IMR-90 (cell line): Measurements from ENCODE around the gene FOXN3.

ENCODE experiments used
- BHLHE40 ChIP-seq: fragments of 150-350 bp; IDR thresholded peaks from 2 replicates; pipeline ENCODE4 v1.6.1; 2016; ENCODE audit warnings: mild to moderate bottlenecking, low read depth, low read length
- CHD1 ChIP-seq: IDR thresholded peaks from 2 replicates; pipeline ENCODE4 v1.6.1; 2012; ENCODE audit warnings: low read depth, low read length, improper control_type of control experiment
- MAZ ChIP-seq: IDR thresholded peaks from 2 replicates; pipeline ENCODE4 v1.6.1; 2012; ENCODE audit warnings: low read depth, mild to moderate bottlenecking, low read length, improper control_type of control experiment, moderate library complexity, borderline replicate concordance
- MXI1 ChIP-seq: IDR thresholded peaks from 2 replicates; pipeline ENCODE4 v1.6.1; 2012; ENCODE audit warnings: low read depth, mild to moderate bottlenecking, low read length, moderate library complexity, borderline replicate concordance
- POLR2A ChIP-seq: IDR thresholded peaks from 2 replicates; pipeline ENCODE4 v1.6.1; 2012; ENCODE audit warnings: mild to moderate bottlenecking, low read depth, low read length
- RAD21 ChIP-seq: IDR thresholded peaks from 2 replicates; pipeline ENCODE4 v1.6.1; 2012; ENCODE audit warnings: low read length, improper control_type of control experiment
- RCOR1 ChIP-seq: IDR thresholded peaks from 2 replicates; pipeline ENCODE4 v1.6.1; 2012; ENCODE audit warnings: mild to moderate bottlenecking, low read length, improper control_type of control experiment; ENCODE audit not compliant: insufficient replicate concordance
- SMC3 ChIP-seq: fragments of 150-350 bp; IDR thresholded peaks from 2 replicates; pipeline ENCODE4 v1.6.1; 2016; ENCODE audit warnings: low read depth, mild to moderate bottlenecking, antibody characterized with exemption, low read length, moderate library complexity
- TF ChIP-seq, protein P1 (sequence below): conservative IDR thresholded peaks from 2 replicates; pipeline ENCODE4 v1.5.1; 2012; ENCODE audit warnings: mild to moderate bottlenecking, low read depth, low read length, improper control_type of control experiment
- TF ChIP-seq, protein P2 (sequence below): fragments of 150-350 bp; IDR thresholded peaks from 2 replicates; pipeline ENCODE4 v1.6.1; 2017; ENCODE audit warnings: mild to moderate bottlenecking, antibody characterized with exemption, low read length, low read depth

DNA sequence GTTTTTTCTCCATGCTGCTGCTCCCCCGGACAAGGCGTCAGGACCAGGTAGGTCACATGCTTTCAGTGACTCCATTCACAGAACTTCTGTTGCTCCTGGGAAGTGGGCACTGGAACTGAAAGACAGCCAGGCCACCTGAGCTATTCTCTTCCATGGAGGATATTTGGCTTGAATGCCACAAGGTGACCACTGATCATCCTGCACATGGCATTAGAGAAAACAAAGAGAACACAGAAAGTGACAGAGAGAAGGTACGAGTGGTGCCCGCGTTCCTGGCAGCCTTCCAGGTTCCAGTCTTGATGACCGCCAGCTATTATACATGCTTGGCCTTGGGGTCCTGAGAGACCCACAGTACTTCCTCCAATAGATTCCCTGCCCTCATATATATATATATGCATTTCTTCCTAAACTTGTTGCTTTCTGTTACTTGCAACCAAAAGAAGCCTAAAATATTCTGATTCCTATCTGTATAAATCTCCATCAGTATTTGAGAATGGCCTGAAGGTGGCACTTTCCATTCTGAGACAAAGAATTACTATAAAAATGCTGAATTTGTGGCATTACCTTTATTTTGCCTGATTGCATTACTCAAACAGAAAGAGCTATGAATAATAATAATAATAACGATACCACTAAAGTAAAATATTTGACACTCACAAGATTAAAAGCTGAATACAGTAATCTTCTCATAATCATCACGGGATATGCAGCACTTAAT is 174.9 kb downstream of the FOXN3 start:
- TF ChIP-seq, protein P1, sequence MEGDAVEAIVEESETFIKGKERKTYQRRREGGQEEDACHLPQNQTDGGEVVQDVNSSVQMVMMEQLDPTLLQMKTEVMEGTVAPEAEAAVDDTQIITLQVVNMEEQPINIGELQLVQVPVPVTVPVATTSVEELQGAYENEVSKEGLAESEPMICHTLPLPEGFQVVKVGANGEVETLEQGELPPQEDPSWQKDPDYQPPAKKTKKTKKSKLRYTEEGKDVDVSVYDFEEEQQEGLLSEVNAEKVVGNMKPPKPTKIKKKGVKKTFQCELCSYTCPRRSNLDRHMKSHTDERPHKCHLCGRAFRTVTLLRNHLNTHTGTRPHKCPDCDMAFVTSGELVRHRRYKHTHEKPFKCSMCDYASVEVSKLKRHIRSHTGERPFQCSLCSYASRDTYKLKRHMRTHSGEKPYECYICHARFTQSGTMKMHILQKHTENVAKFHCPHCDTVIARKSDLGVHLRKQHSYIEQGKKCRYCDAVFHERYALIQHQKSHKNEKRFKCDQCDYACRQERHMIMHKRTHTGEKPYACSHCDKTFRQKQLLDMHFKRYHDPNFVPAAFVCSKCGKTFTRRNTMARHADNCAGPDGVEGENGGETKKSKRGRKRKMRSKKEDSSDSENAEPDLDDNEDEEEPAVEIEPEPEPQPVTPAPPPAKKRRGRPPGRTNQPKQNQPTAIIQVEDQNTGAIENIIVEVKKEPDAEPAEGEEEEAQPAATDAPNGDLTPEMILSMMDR, result no peak
- TF ChIP-seq POLR2A (no peak), MXI1 (no peak), BHLHE40 (no peak), CHD1 (no peak), RCOR1 (no peak), SMC3 (no peak), RAD21 (no peak), MAZ (no peak)
- TF ChIP-seq, protein P2, sequence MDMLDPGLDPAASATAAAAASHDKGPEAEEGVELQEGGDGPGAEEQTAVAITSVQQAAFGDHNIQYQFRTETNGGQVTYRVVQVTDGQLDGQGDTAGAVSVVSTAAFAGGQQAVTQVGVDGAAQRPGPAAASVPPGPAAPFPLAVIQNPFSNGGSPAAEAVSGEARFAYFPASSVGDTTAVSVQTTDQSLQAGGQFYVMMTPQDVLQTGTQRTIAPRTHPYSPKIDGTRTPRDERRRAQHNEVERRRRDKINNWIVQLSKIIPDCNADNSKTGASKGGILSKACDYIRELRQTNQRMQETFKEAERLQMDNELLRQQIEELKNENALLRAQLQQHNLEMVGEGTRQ, result no peak
